Neuronal stem cell (in vitro differentiated cells): ENCODE measurements around the gene GBE1.
"Not testable (repeated sequence)": the region's sequence is repeated elsewhere in the genome, so short reads cannot be mapped to it uniquely, and the experiment has no call there.

Experiments used
- DNase-seq: peaks from one replicate; pipeline ENCODE4 v3.0.0-alpha.2; 2013; ENCODE audit warnings: low spot score
- H2AFZ ChIP-seq: one replicate; pipeline ENCODE4 v1.6.1; 2013; ENCODE audit warnings: mild to moderate bottlenecking, low read length, inconsistent platforms
- H2AK5ac ChIP-seq: 2 replicates; pipeline ENCODE4 v1.6.1; 2013; ENCODE audit warnings: low read depth, mild to moderate bottlenecking, inconsistent platforms, low read length, moderate library complexity, mixed read lengths
- H2BK120ac ChIP-seq: 2 replicates; pipeline ENCODE4 v1.6.1; 2013; ENCODE audit warnings: low read depth, mild to moderate bottlenecking, inconsistent platforms, low read length, moderate library complexity, mixed read lengths
- H2BK12ac ChIP-seq: one replicate; pipeline ENCODE4 v1.6.1; 2013; ENCODE audit warnings: low read length, inconsistent platforms
- H2BK15ac ChIP-seq: 2 replicates; pipeline ENCODE4 v1.6.1; 2013; ENCODE audit warnings: mild to moderate bottlenecking, low read length, inconsistent platforms, mixed read lengths
- H2BK5ac ChIP-seq: one replicate; pipeline ENCODE4 v1.6.1; 2013; ENCODE audit warnings: inconsistent platforms, mild to moderate bottlenecking, low read length, moderate library complexity
- H3K14ac ChIP-seq: one replicate; pipeline ENCODE4 v1.6.1; 2013; ENCODE audit warnings: low read length, inconsistent platforms
- H3K18ac ChIP-seq: 2 replicates; pipeline ENCODE4 v1.6.1; 2013; ENCODE audit warnings: low read length, inconsistent platforms
- H3K23ac ChIP-seq: 2 replicates; pipeline ENCODE4 v1.6.1; 2013; ENCODE audit warnings: low read depth, mild to moderate bottlenecking, mixed read lengths, low read length, inconsistent platforms; ENCODE audit not compliant: poor library complexity
- H3K27ac ChIP-seq: replicated peaks from 3 replicates; pipeline ENCODE4 v1.5.1; 2013; ENCODE audit warnings: low read length, inconsistent platforms
- H3K27me3 ChIP-seq, 3 experiments: 2 replicates each; pipeline ENCODE4 v1.6.1; 2013; ENCODE audit warnings: low read length in 3 of 3, mild to moderate bottlenecking in 2 of 3, inconsistent platforms in 1 of 3, low read depth in 1 of 3, mixed read lengths in 1 of 3, moderate library complexity in 1 of 3; ENCODE audit not compliant: control insufficient read depth in 3 of 3, insufficient read depth in 3 of 3
- H3K36me3 ChIP-seq, 2 donors: replicated peaks in 1 of 2; 2 replicates each; pipeline ENCODE4 v1.6.1; 2013; ENCODE audit warnings: low read length in 2 of 2; ENCODE audit not compliant: control insufficient read depth in 2 of 2, insufficient read depth in 2 of 2
- H3K4ac ChIP-seq: 2 replicates; pipeline ENCODE4 v1.6.1; 2013; ENCODE audit warnings: inconsistent platforms, mild to moderate bottlenecking, low read length, moderate library complexity
- H3K4me1 ChIP-seq, 2 donors: 1 replicate in 1 of 2; 2 replicates in 1 of 2; pipeline ENCODE4 v1.6.1; 2013; ENCODE audit warnings: low read length in 2 of 2, low read depth in 1 of 2; ENCODE audit not compliant: control insufficient read depth in 2 of 2, insufficient read depth in 1 of 2
- H3K4me2 ChIP-seq: one replicate; pipeline ENCODE4 v1.6.1; 2013; ENCODE audit warnings: mild to moderate bottlenecking, low read length, inconsistent platforms; ENCODE audit not compliant: insufficient read depth, poor library complexity, severe bottlenecking
- H3K4me3 ChIP-seq, 2 donors: 2 replicates each; pipeline ENCODE4 v1.5.1; 2013; ENCODE audit warnings: low read length in 2 of 2, mild to moderate bottlenecking in 2 of 2, inconsistent platforms in 1 of 2, moderate library complexity in 1 of 2
- H3K79me1 ChIP-seq: one replicate; pipeline ENCODE4 v1.6.1; 2013; ENCODE audit warnings: low read depth, mild to moderate bottlenecking, inconsistent platforms, low read length, moderate library complexity
- H3K9ac ChIP-seq: one replicate; pipeline ENCODE4 v1.6.1; 2013; ENCODE audit warnings: mild to moderate bottlenecking, low read depth, low read length, inconsistent platforms; ENCODE audit not compliant: poor library complexity
- H3K9me3 ChIP-seq, 2 donors: replicated peaks in 1 of 2; 2 replicates each; pipeline versions ENCODE3 to v1.6.1; 2013; ENCODE audit warnings: low read length in 2 of 2, mild to moderate bottlenecking in 2 of 2, inconsistent platforms in 1 of 2, low read depth in 1 of 2, mixed read lengths in 1 of 2, moderate library complexity in 1 of 2; ENCODE audit not compliant: control insufficient read depth in 2 of 2, insufficient read depth in 1 of 2
- H4K8ac ChIP-seq: one replicate; pipeline ENCODE4 v1.6.1; 2013; ENCODE audit warnings: low read depth, mild to moderate bottlenecking, inconsistent platforms, low read length, moderate library complexity
- H4K91ac ChIP-seq: one replicate; pipeline ENCODE4 v1.6.1; 2013; ENCODE audit warnings: low read length, low read depth, mild to moderate bottlenecking, inconsistent platforms; ENCODE audit not compliant: poor library complexity
- WGBS, 2 donors: extraction: QIAGEN DNeasy Blood & Tissue Kit; methylation state at CpG; one replicate each; pipeline ENCODE4 v1.1.7; 2013; ENCODE audit warnings: missing lambda C conversion rate in 2 of 2, mixed read lengths in 1 of 2; ENCODE audit not compliant: insufficient read length in 2 of 2, insufficient replicate concordance in 1 of 2; ENCODE audit errors: extremely low coverage in 2 of 2; 5-methylcytosine and 5-hydroxymethylcytosine counted together

Gene GBE1

GRCh38 chr3:81769299-81769698 lies 7.9 kb upstream of the GBE1 start:
- Histone ChIP-seq H2BK15ac (no peak overlapping the region), H3K4ac (no peak overlapping the region), H2AK5ac (no peak overlapping the region), H4K8ac (no peak overlapping the region), H2BK5ac (no peak overlapping the region), H3K14ac (no peak overlapping the region), H3K18ac (no peak overlapping the region), H2BK120ac (no peak overlapping the region), H3K4me3 (no peak overlapping the region), H3K36me3 (no peaks in the 10 kb centered on the region), H3K9ac (no peak overlapping the region), H3K79me1 (no peaks in the 10 kb centered on the region), H3K9me3 (no peaks in the 10 kb centered on the region), H3K27me3 (no peaks in the 10 kb centered on the region), H3K23ac (no peak overlapping the region), H3K27ac (no peak overlapping the region), H4K91ac (no peak overlapping the region), H3K4me1 (no peaks in the 10 kb centered on the region), H3K4me2 (no peak overlapping the region), H2AFZ (peak overlapping the region; percentile 68), H2BK12ac (no peak overlapping the region)
- DNase-seq: no peak
- no CpG with 5 or more reads among the region's 2 CpGs for WGBS, 2 donors

DNA sequence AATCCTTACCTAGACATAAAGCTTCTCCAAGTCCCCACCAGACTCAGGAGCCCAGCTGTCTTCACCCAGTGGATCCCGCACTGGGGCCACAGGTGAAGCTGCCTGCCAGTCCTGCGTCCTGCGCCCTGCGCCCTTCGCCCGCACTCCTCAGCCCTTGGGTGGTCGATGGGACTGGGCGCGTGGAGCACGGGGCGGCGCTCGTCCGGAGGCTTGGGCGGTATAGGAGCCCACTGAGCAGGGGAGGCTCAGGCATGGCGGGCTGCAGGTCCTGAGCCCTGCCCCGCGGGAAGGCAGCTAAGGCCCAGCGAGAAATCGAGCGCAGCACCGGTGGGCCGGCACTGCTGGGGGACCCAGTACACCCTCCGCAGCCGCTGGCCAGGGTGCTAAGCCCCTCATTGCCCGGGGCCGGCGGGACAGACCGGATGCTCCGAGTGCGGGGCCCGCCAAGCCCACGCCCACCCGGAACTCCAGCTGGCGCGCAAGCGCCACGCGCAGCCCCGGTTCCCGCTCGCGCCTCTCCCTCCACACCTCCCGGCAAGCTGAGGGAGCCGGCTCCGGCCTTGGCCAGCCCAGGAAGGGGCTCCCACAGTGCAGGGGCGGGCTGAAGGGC lies 5.9 kb upstream of the GBE1 start:
- not testable (repeated sequence) for H3K27ac ChIP-seq, H3K9me3 ChIP-seq, H3K79me1 ChIP-seq, H3K4me1 ChIP-seq, H2BK15ac ChIP-seq, H3K18ac ChIP-seq, H2AK5ac ChIP-seq, H3K36me3 ChIP-seq, H3K27me3 ChIP-seq, H3K23ac ChIP-seq, H2BK120ac ChIP-seq, H4K91ac ChIP-seq, H2AFZ ChIP-seq, H3K14ac ChIP-seq, H3K9ac ChIP-seq, DNase-seq, H2BK12ac ChIP-seq, H3K4me2 ChIP-seq, H3K4ac ChIP-seq, H3K4me3 ChIP-seq, H2BK5ac ChIP-seq, H4K8ac ChIP-seq
- no CpG with 5 or more reads among the region's 47 CpGs for WGBS, 2 donors

GRCh38 chr3:81765400-81765799 lies 4.0 kb upstream of the GBE1 start:
- Histone ChIP-seq H2AK5ac (no peak overlapping the region), H3K9me3 (no peaks in the 10 kb centered on the region), H2BK120ac (no peak overlapping the region), H3K14ac (no peak overlapping the region), H4K8ac (no peak overlapping the region), H3K79me1 (no peaks in the 10 kb centered on the region), H2AFZ (no peak overlapping the region), H3K27ac (no peak overlapping the region), H3K23ac (no peak overlapping the region), H3K4me1 (peaks cover 0 to 8% of the 10 kb centered on the region in 2 donors), H3K4me3 (no peak overlapping the region), H3K4ac (no peak overlapping the region), H3K18ac (no peak overlapping the region), H2BK15ac (no peak overlapping the region), H3K36me3 (no peaks in the 10 kb centered on the region), H2BK12ac (no peak overlapping the region), H3K27me3 (peaks cover 0 to 2% (median 0%) of the 10 kb centered on the region in 3 experiments), H2BK5ac (no peak overlapping the region), H3K4me2 (no peak overlapping the region), H4K91ac (no peak overlapping the region), H3K9ac (no peak overlapping the region)
- no CpG with 5 or more reads among the region's 2 CpGs for WGBS, 2 donors
- no peak for DNase-seq

DNA sequence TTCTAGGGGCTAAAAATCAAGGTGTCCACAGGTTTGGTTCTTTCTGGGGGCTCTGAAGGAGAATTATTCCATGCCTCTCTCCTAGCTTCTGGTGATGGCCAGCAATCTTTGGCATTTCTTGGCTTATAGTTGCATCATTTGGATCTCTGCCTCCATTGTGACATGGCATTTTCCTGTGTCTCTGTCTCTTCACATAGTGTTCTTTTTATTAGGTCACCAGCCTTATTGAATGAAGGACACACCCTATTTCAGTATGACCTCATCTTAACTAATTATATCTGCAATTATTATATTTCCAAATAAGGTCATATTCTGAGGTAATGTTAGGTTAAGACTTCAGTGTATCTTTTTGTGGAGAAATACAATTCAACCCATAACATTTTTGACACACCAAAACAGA lies 3.2 kb upstream of the GBE1 start:
- no peak overlapping the region for H3K4me2 ChIP-seq
- H3K18ac ChIP-seq: no peak overlapping the region
- no peak overlapping the region for H2BK5ac ChIP-seq
- H3K14ac ChIP-seq: no peak overlapping the region
- DNase-seq: no peak
- no peak overlapping the region for H2AFZ ChIP-seq
- no peak overlapping the region for H4K91ac ChIP-seq
- H2BK15ac ChIP-seq: no peak overlapping the region
- no peak overlapping the region for H2BK120ac ChIP-seq
- H3K9ac ChIP-seq: no peak overlapping the region
- H3K4ac ChIP-seq: no peak overlapping the region
- H3K4me1 ChIP-seq: peaks cover 0 to 8% of the 10 kb centered on the region in 2 donors
- no peak overlapping the region for H4K8ac ChIP-seq
- H3K27me3 ChIP-seq: peaks cover 0 to 2% (median 0%) of the 10 kb centered on the region in 3 experiments
- no peak overlapping the region for H2AK5ac ChIP-seq
- H3K79me1 ChIP-seq: no peaks in the 10 kb centered on the region
- no peak overlapping the region for H2BK12ac ChIP-seq
- no peak overlapping the region for H3K27ac ChIP-seq
- H3K4me3 ChIP-seq: no peak overlapping the region
- H3K23ac ChIP-seq: no peak overlapping the region
- H3K9me3 ChIP-seq: no peaks in the 10 kb centered on the region
- H3K36me3 ChIP-seq: no peaks in the 10 kb centered on the region
